Fibroblast of skin of abdomen (primary cell): ENCODE data around the gene SH3BGR.
"Not testable (repeated sequence)": the region's sequence is repeated elsewhere in the genome, so short reads cannot be mapped to it uniquely, and the experiment has no call there.

Experiments
- DNase-seq: peaks from one replicate; pipeline ENCODE4 v3.0.0-alpha.2; 2013

Gene SH3BGR

DNA sequence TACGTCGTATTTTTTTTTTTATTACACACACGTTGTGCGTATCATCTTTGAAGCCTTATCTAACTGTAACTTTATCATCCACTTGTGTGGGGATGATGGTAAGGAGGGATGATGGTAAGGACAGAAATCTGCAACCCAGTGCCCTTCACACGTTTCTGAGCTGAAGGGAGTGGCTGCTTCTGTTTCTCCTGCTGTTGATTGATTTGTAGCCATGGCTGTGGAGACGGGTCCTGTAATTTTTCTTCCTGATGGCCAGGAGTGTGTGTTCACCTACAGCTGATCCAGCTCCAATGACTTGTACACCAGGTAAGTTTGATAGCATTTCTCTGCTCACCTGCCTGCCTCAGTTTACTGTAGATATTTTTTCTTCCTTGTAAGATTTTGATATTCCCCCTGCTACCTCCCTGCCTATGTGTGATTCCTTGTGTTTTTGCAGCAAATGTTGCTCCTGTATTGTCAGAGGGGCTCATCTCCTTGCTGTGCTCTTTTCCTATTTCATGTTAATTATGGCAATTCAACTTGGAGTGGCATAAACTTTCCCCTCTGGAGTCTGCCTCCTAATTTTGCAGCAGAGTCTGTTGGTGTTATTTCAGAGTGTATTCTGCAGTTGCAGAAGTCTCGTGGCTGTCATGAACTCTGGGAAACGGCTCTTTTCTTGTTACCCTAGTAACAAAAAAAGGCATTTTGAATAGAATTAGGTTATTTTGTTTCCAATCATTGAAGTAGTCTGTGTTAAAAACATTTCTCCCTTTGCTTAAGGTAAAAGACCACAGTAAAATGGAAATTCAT lies 64.1 kb downstream of the SH3BGR start:
- no peak for DNase-seq

DNA sequence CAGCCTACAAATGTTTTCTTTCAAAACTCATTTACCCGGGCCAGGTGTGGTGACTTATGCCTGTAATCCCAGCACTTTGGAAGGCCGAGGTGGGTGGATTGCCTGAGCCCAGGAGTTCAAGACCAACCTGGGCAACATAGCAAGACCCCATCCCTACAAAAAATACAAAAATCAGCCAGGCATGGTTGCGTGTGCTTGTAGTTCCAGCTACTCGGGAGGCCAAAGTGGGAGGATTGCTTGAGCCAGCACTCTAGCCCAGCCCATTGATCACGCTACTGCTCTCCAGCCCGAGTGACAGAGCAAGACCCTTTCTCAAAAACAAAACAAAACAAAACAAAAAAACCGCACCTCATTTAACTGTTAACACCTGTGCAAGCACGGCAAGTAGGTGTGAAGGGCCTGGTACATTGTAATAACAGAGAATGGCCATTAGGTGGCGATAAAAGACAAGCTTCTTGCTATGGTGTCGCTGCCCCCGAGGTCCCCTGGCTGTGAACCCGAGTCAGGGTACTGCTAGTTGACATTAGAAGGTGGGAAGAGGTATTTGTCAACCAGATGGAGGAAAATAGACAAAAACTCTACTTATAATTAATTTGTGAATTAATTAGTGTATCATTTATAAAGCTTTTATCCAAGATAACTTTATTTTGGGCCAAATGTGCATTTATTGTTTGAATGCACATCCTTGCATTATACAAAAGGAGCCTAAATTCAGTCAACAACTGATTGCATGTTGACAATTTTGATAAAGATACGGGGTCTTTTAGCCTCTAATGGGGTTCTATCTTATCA lies 66.5 kb downstream of the SH3BGR start:
- peak; percentile 44 for DNase-seq

DNA sequence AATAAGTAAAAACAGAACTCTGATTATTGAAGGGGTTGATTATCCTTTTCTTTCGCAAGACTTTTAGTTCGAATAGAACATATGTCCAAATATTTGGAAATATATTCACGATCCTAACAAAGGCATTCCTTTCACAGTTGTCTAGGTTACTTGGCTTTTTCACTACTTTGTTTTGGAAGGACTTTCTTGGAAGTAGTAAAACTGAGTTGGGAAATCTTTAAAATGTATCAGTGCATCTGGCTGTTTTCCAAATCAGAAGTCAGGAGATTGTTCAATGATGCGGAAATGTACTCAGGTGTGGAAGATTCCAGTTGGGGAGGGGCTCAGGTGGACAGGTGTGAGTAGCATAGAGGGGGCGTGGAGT lies 67.1 kb downstream of the SH3BGR start:
- no peak for DNase-seq

DNA sequence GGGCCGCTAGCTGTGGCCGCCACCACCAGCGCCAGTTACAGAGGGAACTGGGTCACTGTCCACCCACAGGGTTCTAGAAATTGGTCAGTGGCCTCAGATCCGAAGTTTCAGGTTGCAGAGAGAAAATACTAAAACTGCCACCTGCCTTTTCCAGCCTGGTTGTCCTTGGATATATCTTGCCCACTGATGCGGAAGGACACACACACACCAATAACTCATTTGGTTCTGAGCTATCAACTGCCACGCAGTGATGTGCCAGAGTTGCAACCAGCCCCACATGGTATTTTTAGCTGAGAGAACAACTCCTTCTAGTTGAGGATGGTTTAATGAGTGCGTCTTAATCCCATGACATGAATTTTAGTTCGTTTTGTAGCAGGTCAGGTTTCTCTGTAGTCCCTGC lies 68.1 kb downstream of the SH3BGR start:
- no peak for DNase-seq

DNA sequence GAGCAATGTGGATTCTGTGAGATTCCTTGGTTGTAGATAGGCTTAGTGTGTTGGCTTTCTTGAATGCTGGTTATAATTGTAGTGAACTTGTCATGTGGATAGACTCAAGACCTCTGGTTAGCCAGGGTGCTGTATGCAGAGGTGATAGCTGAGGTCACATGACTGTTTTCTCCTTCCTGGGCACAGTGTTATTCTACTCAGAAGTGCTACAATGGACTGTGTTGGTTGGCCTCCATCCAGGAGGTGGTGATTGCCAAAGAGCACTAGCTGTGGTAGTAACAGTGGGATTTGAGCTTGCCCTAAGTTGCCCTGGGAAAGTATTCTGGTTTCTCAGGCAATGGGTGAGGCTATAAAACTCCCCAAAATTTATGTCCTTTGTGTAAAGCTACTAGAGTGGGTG lies 71.6 kb downstream of the SH3BGR start:
- DNase-seq: no peak

DNA sequence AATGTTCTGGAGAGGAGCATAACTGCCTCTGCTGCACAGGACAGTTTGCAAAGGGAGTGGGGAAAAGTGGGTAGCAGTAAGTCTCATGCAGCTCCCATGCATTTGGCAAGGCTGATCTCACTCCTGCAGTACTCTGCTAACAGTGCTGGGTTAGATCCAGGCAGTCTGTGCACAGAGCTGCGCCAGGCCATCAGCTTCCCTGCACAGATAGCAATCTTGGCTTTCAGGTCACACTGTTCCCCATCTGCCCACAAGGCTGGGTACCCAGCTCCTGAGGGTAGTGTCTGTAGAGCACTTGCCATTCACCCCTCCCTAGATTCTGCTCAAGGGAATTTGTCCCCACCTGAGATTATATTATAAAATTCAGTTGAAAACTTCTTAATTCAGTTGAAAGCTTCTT lies 72.1 kb downstream of the SH3BGR start:
- DNase-seq: no peak

DNA sequence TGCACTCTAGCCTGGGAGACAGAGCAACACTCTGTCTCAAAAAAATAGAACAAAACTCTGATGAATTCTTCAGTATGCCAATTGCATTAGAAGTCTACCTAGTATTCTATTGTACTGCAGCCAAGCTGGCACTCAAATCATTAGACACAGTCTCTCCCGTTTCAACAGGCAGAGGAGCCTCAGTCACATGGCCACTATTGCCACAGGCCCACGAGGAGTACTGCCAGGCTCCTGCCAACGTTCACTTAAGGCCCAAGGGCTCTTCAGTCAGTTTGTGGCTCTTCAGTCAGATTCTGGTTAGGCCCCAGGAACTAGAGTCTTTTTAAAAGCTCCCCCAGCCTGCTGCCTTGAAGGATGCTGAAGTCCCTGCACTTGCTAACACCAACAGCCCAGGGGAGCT lies 73.4 kb downstream of the SH3BGR start:
- DNase-seq: no peak

DNA sequence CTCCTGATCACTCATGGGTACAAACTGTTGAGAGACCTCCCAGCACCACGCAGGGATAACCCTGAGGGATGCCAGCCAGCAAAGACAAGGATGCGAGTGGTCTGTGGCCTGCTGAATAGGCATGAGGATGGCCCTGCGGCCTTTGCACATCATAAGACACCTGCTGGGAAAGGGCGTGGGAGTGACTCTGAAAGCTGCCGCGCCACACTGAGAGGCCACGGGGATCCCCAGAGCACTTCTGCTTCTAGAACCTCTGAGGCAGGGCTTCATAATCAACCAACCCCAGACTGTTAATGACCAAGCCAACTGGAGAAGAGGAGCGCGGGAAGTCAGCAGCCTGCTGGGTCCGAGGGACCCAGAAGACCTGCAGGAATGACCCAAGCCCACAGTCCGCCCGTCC lies 73.8 kb downstream of the SH3BGR start:
- DNase-seq: no peak

DNA sequence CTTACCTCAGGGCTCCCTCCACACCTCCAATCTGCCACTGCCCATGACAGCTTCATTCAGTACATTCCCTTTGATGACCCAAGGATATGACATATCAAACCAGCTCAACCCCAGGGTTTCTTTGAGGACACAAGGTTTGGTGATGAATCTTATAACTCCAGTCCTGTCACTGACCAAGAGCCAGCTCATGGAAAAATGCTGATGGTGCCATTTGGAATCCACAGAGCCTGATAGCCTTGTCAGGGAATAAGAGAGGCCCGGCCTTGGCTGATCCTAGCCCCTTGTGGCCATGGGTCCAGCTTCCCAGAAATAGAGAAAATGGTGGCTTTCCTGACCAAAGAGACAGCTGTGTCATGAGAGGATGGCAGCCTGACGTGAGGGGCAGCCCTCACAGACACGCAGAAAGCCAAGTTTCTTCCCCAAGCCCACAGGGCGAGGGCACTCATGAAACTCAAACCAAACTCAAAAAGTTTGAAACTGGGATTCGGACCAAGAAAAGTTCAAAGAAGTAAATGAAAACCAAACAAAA lies 75.4 kb downstream of the SH3BGR start:
- DNase-seq: no peak

DNA sequence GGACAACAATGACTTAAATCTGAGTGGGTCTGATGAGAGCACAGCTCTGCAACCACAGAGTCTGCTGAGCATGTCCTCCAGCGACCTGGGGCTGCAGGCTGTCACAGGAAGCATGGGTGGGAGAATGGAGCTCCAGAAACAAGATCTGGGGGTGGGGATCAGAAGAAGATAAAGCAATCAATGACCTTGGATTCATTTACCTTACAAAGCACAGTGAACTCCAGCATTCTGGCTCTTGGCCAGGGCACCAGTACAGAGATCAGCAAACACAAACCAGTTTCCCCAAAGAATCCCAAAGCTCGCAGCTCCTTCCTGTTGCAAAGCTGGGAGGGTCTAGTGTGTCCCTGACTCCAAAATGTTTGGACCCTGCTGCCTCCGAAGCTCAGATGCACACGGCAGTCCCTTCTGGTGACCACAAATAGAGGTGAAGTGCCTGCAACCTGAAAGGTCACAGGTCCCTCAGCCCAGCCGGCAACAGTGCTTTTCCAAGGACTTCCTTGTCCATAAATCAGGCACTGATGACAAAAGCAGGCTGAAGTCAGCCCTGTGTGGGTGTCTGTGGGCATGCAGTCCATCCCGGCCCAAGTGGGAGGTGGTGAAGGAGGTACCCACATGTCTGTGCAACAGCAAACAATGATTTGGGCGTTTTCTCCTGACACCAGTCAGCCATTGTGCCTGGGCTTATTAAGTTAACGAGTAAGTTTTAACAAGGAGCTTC lies 76.1 kb downstream of the SH3BGR start:
- no peak for DNase-seq

DNA sequence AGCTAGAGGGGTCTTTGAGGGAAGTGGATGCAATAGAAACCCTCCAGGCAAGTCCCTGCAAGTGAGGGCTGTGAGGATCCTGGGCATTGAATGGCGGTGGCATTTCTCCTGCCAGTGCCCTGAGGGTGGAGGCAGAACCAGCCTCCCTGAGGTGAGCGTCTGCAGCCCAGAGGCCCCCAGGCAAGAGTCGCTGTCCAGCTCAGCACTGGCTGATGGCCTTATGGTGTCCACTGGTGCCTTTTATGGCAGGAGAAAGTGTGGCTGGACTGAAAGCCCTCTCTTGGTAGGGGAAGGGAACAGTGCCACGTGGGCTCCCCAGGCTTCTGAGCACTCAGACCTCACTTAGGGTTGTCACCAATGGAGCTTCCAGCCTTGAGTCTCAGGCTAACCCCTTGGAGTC lies 77.3 kb downstream of the SH3BGR start:
- no peak for DNase-seq

DNA sequence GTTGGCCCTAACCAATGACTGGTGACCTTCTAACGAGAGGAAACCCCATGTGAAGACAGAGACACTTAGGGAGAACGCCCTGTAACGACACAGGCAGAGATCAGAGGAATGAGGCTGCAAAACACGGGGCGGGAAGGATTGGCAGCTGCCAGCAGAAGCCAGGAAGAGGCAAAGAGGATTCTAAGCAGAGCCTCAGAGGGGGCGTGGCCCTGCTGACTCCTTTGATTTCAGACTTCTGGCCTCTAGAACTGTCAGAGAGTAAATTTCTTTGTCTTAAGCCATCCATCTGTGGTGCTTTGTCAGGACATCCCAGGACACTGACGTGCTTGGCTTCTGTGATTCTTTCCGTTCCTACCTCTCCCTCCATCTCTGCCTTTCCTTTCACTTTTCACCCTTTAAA lies 79.3 kb downstream of the SH3BGR start:
- no peak for DNase-seq

DNA sequence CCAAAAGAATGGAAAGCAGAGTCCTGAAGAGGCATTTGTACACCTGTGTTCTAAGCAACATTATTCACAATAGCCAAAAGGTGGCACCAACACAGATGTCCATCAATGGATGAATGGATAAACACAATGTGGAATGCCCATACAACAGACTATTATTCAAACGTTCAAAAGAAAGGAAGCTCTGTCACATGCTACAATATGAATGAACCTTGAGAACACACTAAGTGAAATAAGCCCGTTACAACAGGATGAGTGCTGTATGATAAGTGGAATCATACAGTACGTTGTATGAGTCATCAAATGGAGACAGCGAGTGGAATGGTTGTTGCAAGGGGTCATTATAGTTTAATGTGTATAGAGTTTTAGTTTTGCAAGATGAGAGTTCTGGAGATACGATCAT lies 80.1 kb downstream of the SH3BGR start:
- DNase-seq: no peak

DNA sequence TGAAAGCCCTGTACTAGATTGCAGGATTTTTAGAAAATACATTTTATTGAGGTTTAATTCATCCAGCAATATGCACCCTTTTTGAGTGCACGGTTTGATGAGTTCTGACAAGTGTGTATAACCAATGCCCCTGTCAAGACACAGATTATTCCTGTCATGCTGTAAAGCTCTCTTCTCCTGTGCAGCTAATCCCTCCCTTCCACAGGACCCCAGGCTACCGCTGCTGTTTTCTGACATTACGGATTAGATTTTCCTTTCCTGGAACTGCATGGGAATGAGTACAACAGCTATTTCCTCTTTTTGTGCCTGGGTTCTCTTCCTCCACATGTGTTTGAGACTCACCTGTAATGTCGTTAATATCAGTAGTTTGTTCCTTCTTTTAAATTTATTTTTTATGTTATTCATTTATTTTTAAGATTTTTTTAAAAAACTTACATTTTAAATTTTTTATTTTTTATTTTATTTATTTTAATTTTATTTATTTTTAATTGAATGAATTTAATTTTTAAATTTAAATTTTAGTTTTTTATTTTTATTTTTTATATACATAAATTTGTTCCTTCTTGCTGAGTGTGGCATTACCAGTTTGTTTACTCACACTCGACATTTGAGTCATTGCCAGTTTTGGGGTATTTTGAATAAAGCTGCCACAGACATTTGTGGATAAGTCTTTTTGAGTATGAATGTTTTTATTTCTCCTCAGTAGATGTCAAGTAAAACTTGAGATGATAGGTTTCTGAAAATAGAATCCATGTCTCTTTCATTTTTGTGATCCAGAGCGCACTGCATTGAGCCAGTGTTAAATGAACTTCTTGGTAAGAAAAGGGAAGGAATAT lies 82.0 kb downstream of the SH3BGR start:
- DNase-seq: no peak

DNA sequence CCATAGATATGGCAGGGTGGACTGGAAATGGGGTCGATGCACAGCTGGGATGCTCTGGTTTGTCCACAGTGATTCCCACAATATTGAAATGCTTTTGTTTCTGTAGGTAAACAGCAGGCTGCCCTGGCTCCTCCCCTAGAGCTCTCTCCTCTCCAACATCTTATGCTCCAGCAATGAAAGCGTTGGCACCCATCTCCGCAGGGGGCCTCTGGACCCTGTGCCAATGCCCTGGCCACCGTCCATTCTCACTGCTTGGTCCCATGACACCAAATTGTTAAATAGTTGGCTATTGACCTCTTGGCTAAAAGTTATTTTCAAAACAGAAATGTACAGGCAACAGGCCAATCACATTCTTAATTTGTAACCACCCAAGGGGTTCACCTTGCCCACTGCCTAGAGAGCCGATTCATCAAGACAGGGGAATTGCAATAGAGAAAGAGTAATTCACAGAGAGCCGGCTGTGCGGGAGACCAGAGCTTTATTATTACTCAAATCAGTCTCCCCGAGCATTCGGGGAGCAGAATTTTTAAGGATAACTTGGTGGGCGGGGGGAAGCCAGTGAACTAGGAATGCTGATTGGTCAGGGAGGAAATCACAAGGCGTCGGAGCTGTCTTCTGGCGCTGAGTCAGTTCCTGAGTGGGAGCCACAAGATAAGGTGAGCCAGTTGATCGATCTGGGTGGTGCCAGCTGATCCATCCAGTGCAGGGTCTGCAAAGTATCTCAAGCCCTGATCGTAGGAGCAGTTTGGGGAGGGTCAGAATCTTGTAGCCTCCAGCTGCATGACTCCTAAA lies 84.1 kb downstream of the SH3BGR start:
- DNase-seq: no peak

DNA sequence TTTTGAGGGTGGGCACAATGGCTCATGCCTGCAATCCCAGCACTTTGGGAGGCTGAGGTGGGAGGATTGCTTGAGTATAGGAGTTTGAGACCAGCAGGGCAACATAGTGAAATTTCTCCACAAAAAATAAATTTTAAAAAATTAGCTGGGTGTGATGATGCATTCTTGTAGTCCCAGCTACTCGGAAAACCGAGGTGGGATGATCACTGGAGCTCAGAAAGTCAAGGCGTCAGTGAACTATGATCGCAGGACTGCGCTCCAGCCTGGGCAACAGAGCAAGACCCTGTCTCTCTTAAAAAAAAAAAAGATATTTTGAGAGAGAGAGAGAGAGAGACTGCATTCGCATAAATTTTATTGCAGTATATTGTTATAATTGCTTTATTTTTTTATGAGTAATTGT lies 85.1 kb downstream of the SH3BGR start:
- DNase-seq: no peak

DNA sequence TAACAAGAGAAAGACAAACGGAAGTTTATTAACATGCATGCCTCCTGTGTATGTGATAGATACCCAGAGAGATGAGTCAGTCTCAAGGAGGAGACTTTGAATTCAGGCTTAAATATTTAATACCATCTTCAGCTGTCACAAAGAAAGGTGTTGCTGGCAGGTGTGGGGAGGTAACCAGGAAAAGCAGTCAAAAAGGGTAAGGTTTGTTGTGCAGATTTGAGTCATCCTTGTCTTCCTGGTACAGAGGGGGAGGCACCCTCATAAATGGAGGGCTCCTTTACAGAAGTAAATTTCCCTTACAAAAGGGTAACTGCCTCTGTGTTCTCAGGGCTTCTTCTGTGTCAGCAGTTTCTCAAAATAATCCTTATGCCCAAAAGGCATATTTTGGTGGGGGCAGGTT lies 85.8 kb downstream of the SH3BGR start:
- DNase-seq: no peak

DNA sequence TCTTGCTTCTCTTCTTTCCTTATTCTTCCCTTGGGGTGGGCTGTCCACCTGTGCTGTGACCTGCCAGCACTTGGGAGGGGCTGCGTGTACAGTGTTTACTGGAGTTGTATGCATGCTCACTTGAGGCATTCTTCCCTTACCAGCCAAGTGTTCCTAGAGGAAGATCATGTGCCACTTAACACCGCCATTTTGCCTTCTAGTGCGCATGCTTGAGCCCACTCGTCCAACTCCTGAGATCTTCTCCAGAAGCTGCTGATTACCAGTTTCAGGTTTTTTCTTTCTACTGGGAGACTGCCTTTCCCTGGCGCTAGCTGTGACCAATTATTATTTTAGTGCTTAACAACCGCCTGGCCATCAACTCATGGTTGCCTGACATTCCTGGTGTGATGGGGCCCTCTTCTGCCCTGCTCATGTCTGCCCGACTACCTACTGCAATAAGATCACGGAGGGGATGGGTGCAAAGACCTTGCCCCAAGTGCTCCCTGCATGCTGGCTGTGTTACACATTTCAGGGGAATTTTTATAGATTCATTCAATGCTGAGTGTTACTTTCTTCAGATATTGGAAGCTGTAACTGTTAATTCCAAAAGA lies 86.8 kb downstream of the SH3BGR start:
- no peak for DNase-seq

DNA sequence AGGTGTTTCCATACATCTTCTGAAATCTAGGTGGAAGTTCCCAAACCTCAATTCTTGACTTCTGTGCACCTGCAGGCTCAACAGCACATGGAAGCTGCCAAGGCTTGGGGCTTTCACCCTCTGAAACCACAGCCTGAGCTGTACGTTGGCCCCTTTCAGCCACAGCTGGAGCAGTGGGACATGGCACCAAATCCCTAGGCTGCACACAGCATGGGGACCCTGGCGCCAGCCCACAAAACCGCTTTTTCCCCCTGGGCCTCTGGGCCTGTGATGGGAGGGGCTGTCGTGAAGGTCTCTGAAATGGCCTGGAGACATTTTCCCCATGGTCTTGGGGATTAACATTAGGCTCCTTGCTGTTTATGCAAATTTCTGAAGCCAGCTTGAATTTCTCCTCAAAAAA lies 88.6 kb downstream of the SH3BGR start:
- not testable (repeated sequence) for DNase-seq

DNA sequence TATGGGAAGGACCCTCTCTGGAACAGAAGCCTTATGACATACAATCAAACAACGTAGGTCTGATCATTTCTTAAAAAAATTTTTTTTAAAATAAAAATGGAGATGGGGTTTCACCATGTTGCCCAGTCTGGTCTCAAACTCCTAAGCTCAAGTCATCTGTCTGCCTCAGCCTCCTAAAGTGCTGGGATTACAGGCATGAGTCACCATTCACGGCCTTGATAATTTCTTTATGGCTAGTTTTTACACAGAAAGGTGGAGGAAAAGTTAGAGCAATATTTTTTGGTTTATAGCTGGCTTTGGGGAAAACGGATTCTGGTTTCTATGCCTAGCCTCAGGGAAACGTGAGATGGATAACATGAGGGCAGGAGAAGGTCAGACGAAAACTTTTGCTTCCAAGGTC lies 91.0 kb downstream of the SH3BGR start:
- no peak for DNase-seq

DNA sequence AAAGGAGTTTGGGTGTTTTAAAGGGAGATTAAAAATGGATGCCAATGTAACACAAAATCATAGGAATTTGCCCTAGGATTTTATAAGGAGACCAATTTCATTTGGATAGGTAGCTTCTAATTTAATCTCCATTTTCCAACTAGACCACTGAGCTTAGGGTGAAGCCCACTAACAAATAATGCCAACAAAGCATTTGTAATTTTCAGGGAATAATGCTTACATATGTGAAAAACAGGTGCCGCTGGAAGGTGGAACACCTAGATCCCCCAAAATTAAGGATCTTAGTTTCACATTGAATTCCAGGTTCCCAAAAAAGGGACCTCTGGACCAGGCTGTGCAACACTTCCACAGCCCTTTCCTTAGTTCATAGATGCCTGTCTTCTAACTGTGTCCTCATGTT lies 94.8 kb downstream of the SH3BGR start:
- DNase-seq: no peak
